Inflammatory macrophage (primary cell): ENCODE results near the gene ENTPD8.
"Not testable (repeated sequence)": the region's sequence is repeated elsewhere in the genome, so short reads cannot be mapped to it uniquely, and the experiment has no call there.

Experiments used
- DNase-seq, 2 donors: peaks; one replicate each; pipeline ENCODE4 v3.0.0-alpha.2; 2020 to 2022

ENTPD8 gene

DNA sequence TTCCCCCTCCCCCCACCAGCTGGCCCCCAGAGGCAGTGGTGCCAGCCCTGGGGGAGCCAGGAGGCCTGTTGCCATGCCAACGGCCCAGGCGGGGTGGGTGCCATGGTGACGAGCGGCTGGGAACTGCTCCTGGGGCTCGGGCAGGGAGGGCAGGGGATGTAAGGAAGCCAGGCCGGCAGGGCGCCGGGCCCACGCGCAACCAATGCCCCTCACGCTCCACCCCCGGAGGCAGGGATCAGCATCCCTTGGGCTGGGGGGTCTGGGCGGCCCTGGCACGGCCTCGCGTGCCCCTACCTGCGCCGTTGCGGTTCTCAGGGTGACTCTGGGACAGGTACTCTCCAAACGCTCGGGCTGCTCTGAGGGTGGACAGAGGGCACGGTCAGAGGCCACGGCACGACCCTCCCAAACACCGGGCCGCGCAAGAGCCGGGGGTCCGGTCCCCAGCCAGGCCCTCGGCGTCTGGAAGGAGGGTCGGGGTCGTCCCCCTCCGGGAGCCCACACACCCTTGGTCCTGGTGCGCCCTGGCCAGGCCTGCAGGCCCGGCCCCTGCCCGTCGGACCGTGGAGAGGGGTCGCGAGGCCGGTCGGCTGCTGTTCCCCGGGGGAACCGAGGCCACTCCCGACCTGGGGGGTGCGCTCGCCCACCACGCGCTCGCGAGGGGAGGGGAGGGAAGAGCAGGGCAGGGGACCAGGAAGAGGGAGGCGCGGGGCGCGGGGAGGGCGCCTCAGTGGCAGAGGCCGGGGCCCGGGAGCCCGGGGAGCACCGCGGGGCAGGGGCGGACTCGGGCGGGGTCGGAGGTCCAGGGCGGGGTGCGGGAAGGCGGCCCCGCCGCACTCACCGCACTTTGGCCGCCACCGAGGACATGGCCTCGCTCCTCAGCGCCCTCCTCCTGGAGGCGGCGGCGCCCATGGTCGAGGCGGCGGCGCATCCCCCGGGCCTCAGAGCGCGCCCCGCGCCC lies 17.3 kb upstream of the ENTPD8 start:
- DNase-seq = no peak

DNA sequence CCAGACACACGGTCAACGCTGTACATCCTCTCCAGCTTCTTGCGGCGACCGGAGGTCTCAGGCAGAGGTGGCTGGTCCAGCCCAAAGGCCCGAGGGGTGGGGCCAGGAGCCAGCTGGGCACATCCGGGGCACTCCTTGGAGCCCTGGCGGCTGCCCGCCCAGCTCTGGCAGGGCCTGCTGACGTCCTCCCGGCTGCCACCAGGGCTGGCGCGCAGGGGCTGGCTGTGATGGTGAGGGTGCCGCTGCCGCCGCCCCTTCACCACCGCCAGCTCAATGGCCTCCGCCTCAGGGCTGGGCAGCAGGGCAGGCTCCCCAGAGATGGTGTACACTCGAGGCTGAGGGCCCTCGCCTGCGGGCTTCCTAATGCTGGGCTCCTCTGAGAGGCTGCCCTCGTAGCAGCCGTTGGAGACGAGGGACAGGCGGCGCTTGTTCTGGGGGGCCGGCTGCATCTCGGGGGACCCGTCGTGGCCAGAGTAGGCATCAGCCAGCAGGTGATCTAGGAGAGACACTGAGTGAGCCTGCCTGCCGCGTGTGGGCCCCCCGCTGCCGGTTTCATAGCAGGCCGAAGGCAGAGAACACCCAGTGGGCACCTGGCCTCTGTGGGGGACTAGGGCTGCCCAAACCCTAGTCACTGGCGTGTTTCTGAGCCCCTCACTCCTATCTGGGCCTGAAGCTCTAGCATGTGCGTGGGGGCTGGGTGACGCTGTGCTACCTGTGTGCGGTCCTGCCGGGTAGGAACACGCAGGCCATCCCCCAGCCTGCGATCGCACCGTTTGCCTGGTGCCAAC lies 16.4 kb upstream of the ENTPD8 start:
- DNase-seq = no peak

GRCh38 chr9:137456864-137457405 lies 15.8 kb upstream of the ENTPD8 start:
- no peak for DNase-seq

DNA sequence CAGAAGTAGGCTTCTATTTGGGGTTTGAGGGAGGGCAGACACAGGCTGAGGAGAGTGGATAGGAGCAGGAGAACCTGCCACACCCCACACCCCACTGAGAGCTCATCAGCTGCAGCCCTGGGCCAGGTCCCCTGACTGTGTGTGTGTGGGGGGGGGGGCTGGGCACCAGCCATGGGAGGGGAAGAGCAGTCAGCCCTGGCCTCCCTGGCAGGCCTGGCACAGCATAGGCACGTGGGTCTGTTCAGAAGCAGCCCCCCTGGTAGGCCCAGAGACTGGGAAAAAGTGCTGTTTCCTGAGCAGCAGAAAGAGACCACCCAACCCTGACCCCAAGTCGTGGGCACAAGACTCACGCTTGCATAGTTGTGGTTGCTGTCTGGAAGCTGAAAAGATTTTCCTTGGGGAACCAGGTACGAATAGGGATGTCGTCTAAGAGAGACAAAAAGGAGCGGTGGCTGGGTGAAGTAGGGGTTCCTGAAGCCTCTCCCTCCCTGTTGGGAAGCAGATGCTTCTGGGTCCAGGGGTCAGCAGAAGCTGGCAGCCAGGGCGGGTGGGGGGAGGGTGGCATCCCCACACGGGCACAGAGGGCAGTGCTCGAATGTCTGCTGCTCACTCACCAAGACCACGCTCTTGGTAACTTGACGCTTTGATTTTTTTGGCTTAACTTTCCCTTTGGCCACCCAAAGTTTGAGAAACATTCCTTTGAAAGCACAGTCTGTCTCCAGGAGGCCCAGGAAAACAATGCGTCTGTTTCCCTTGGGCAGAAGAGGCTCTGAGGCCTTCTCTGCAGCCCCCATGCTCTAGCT lies 15.1 kb upstream of the ENTPD8 start:
- no peak for DNase-seq

GRCh38 chr9:137455359-137455991 lies 14.3 kb upstream of the ENTPD8 start:
- no peak for DNase-seq

DNA sequence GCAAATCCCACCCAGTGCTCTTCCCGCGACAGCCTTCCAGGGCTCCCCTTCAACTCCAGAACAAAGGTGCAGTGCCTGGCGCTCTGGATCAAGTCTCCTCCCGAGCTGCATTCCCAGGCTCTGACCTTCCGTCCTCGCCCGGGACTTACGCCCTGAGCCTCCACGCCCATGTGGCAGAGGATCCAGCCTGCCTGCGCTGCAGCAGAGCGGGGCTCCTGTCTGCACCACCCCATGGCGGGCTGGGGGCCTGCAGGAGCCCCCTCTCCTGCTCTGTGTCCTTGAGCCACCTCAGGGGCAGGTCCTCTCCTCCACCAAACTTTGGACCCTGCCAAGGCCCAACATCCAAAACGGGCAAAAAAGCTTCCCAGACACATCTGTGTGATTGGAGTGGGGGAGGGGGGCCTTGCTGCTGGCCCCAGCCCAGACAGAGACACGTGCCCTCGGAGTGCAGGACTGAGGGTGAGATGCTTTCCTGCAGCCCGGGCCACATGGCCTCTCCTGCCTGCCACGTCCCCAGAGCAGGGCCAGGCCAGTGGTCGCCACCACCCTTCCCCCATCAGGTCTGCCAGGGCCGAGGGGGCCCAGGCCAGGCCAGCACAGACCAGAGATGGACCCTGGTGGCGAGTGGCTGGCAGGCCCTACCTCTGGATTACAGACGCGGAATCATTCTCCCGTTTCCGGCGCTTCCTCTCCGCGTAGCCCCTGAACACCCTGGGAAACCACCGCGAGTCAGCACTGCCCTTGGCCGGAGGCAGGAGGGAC lies 13.6 kb upstream of the ENTPD8 start:
- DNase-seq = no peak

GRCh38 chr9:137454145-137454596 lies 13.0 kb upstream of the ENTPD8 start:
- peak in 1 of 2 donors; percentile 33 for DNase-seq

DNA sequence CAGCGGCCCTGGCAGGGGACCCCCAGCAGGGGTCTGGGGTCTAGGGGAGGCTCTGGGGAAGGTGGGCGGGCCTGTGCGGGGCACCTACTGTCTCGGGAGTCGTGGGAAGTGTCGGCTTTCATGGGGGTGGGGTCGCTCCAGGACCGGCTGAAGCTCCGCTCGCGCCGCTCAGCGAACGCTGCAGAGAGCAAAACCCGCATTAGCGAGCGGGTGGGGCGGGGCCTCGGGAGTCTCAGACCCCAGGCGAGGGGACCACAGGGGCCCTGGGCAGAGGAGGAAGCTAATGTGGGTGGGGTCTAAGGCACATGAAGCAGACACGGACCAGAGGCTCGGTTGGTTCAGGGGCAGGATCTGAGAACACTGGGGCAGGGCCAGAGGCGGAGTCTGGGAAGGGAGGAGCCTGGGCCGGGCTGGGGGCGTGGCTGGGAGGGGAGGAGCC lies 12.5 kb upstream of the ENTPD8 start:
- peak; percentile 66 to 67 for DNase-seq

- no peak for DNase-seq
Measured at GRCh38 chr9:137452761-137453642, 11.8 kb upstream of the ENTPD8 start.

DNA sequence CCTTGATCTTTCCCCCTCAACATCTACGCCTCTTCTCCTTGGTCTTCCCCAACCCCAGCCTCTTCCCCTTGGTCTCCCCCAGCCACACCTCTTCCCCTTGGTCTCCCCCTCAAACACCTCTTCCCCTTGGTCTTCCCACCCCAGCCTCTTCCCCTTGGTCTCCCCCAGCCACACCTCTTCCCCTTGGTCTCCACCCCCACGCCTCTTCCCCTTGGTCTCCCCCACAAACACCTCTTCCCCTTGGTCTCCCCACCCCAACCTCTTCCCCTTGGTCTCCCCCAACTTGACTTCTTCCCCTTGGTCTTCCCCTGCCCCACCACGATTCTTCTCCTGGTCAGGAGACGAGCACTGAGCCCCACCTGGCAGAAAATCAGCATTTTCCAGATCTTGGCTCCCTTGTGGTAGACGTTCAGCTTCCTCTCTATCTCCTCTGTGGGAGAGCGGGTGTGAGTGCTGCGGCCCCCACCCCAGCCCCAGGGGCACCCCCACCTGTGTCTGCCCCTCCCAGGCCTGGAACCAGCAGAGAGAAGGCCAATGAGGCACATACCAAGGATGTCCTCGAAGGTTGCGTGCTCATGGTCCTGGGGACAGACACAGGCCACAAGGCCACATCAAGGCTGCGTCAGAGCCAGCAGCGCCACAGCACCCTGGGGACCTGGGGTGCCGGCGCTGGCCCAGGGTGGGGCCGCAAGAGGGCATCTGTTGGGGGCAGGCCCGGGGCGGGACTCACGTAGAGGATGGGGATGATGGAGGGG lies 11.0 kb upstream of the ENTPD8 start:
- DNase-seq = no peak

DNA sequence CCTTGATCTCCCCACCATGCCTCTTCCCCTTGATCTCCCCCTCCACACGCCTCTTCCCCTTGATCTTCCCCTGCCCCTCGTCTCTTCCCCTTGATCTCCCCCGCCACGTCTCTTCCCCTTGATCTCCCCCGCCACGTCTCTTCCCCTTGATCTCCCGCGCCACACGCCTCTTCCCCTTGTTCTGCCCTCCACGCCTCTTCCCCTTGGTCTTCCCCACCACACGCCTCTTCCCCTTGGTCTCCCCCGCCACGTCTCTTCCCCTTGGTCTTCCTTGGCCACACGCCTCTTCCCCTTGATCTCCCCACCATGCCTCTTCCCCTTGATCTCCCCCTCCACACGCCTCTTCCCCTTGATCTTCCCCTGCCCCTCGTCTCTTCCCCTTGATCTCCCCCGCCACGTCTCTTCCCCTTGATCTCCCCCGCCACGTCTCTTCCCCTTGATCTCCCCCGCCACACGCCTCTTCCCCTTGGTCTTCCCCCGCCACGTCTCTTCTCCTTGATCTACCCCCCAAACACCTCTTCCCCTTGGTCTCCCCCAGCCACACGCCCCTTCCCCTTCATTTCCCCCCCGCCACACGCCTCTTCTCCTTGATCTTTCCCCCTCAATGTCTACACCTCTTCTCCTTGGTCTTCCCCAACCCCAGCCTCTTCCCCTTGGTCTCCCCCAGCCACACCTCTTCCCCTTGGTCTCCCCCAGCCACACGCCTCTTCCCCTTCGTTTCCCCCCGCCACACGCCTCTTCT lies 10.3 kb upstream of the ENTPD8 start:
- not testable (repeated sequence) for DNase-seq

GRCh38 chr9:137450539-137451222 lies 9.5 kb upstream of the ENTPD8 start:
- DNase-seq = not testable (repeated sequence)

DNA sequence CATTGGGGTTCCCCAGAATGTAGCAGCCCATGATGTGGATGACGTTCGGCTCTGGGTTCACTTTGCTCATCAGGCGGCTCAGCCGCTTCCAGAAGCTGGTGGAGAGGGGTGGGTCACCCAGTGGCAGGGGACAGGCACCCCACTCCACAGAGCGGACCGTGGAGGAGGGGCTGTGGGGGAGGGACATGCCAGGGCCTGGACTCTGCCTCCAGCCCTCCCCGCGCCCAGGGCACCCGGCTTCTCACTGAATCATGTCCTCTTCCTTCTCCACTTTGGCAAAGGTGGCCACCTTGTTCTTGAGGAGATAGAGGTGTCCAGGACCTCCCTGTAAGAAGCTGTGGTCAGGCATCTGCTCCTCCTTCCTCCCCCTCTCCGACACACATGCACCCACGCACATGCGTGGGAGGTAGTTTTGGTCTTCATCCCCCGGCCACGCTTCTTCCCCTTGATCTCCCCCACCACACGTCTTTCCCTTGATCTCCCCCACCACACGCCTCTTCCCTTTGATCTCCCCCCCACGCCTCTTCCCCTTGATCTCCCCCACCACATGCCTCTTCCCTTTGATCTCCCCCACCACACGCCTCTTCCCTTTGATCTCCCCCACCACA lies 8.9 kb upstream of the ENTPD8 start:
- DNase-seq = no peak

DNA sequence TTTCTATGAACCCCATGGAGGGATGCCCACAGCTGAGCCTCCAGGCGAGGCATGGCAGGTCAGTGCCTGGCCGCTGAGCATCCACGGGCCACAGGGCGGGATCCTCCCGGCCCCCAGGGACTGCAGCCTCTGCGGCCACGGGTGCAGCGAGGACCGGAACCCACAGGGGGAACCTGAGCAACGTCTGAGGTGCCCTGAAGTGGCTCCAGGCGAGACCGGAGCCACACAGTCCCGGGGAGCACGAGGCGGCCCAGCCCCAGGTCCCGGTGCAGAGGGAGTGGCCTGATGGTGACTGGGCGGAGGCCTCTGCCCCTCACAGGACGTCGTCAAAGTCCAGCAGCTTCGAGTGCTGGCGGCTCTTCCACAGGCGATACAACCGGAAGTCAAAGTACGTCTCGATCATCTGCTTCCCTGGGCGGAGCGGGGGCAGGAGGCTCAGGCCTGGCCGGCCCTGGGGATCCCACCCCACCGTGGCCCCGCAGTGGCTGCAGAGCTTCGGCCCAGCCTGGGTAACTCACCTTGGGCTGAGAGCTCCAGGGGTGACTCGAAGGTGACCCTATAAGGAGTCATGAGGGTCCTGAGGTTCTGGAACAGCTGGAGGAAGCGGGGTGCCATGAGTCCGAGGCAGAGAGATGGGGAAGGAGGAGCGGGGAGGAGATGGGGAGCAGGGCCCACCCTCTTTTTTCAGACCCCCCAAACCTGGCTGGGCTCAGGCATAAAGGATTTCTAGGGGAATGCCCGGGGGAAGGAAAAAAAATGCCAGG lies 8.1 kb upstream of the ENTPD8 start:
- DNase-seq = no peak

GRCh38 chr9:137448602-137448962 lies 7.4 kb upstream of the ENTPD8 start:
- DNase-seq = no peak

GRCh38 chr9:137447722-137448601 lies 6.8 kb upstream of the ENTPD8 start:
- no peak for DNase-seq
